K562 (cell line): ENCODE measurements around the gene ZNF488. TPM values are rescaled to one million over a fixed set of nuclear protein-coding genes. Genes with fewer than 3 reads are reported as not detected.

Experiments used
- ARID1B ChIP-seq: fragments of 450-650 bp; IDR thresholded peaks from 2 replicates; pipeline ENCODE4 v1.6.1; 2016; ENCODE audit warnings: antibody characterized with exemption, mild to moderate bottlenecking, inconsistent platforms
- CTCF ChIP-seq, 3 experiments: IDR thresholded peaks in 2 of 3; conservative IDR thresholded peaks in 1 of 3; 2 replicates each; pipeline ENCODE4 v1.5.1; 2011 to 2012; ENCODE audit warnings: low read length in 3 of 3, mild to moderate bottlenecking in 3 of 3, control low read depth in 2 of 3, improper control_type of control experiment in 1 of 3, inconsistent platforms in 1 of 3, low read depth in 1 of 3, mixed read lengths in 1 of 3, moderate library complexity in 1 of 3; ENCODE audit not compliant: insufficient read depth in 2 of 3
- FOXK1 ChIP-seq: sonication (generic); formaldehyde crosslinking; IDR thresholded peaks from 2 replicates; pipeline ENCODE4 v1.8.0; 2022; ENCODE audit warnings: missing genetic modification reagents, mild to moderate bottlenecking, borderline replicate concordance
- MED1 ChIP-seq: sonication (generic); formaldehyde crosslinking; IDR thresholded peaks from 2 replicates; pipeline ENCODE4 v1.8.1; 2023; ENCODE audit warnings: missing genetic modification reagents, borderline replicate concordance
- MXI1 ChIP-seq: IDR thresholded peaks from 2 replicates; pipeline ENCODE4 v1.6.1; 2011; ENCODE audit warnings: low read depth, mild to moderate bottlenecking, improper control_type of control experiment, low read length
- NELFE ChIP-seq: IDR thresholded peaks from 2 replicates; pipeline ENCODE4 v1.6.1; 2011; ENCODE audit warnings: mild to moderate bottlenecking; ENCODE audit not compliant: insufficient read depth, insufficient read length
- NFRKB ChIP-seq: fragments of 450-650 bp; IDR thresholded peaks from 2 replicates; pipeline ENCODE4 v1.6.1; 2016; ENCODE audit warnings: low read depth
- PCBP1 ChIP-seq: fragments of 200-400 bp; formaldehyde crosslinking; IDR thresholded peaks from 2 replicates; pipeline ENCODE4 v1.6.1; 2018; ENCODE audit warnings: mild to moderate bottlenecking, low read depth, low read length; ENCODE audit not compliant: poor library complexity, severe bottlenecking
- POLR2B ChIP-seq: fragments of 450-650 bp; IDR thresholded peaks from 2 replicates; pipeline ENCODE4 v1.6.1; 2018; ENCODE audit warnings: low read depth; ENCODE audit not compliant: partially characterized antibody
- PTBP1 ChIP-seq: fragments of 200-400 bp; formaldehyde crosslinking; IDR thresholded peaks from 2 replicates; pipeline ENCODE4 v1.6.1; 2017; ENCODE audit warnings: low read depth, low read length
- RFX5 ChIP-seq: IDR thresholded peaks from 2 replicates; pipeline ENCODE4 v1.6.1; 2011; ENCODE audit warnings: low read depth, mild to moderate bottlenecking, improper control_type of control experiment, low read length
- SMARCC2 ChIP-seq: fragments of 450-650 bp; IDR thresholded peaks from 2 replicates; pipeline ENCODE4 v1.6.1; 2017; ENCODE audit warnings: antibody characterized with exemption, moderate library complexity, mild to moderate bottlenecking, low read depth
- SRSF9 ChIP-seq: fragments of 200-400 bp; formaldehyde crosslinking; IDR thresholded peaks from 2 replicates; pipeline ENCODE4 v1.6.1; 2017; ENCODE audit warnings: low read depth, low read length, borderline replicate concordance
- YBX1 ChIP-seq: fragments of 450-650 bp; IDR thresholded peaks from 2 replicates; pipeline ENCODE4 v1.7.1; 2016; ENCODE audit warnings: mild to moderate bottlenecking
- ZNF12 ChIP-seq: sonication (generic); formaldehyde crosslinking; IDR thresholded peaks from 2 replicates; pipeline ENCODE4 v1.4.0; 2020; ENCODE audit warnings: mild to moderate bottlenecking, missing genetic modification reagents
- ZNF174 ChIP-seq: fragments of 250-450 bp; sonication (Bioruptor Pico); IDR thresholded peaks from 2 replicates; pipeline ENCODE4 v1.4.0; 2020; ENCODE audit warnings: mild to moderate bottlenecking
- ZNF655 ChIP-seq: fragments of 250-450 bp; sonication (Bioruptor Pico); IDR thresholded peaks from 2 replicates; pipeline ENCODE4 v1.5.0; 2021
- ZNF699 ChIP-seq: fragments of 250-450 bp; sonication (Bioruptor Pico); IDR thresholded peaks from 2 replicates; pipeline ENCODE4 v1.8.0; 2021; ENCODE audit warnings: mild to moderate bottlenecking, moderate library complexity; ENCODE audit not compliant: insufficient replicate concordance
- polyA plus RNA-seq, 8 experiments: library from polyadenylated mRNA; depleted of rRNA in 4 of 8; stranded (reverse) in 5 of 8; unstranded in 3 of 8; fragments of >200 nt; fragmentation: Nextera tagmentation in 2 of 8; fragmentation: Illumina TruSeq in 1 of 8; extraction: Ambion mirVana in 2 of 8; extraction: Trizol in 1 of 8; gene quantifications; 2 replicates each; pipeline versions ENCODE4 v1.2.1 to v1.2.3, GENCODE V29; 2011 to 2014; ENCODE audit warnings: inconsistent platforms in 1 of 8, missing spikeins in 1 of 8
- total RNA-seq, 7 experiments: library from RNA; depleted of rRNA in 6 of 7; stranded (reverse); fragments of >200 nt in 6 of 7; fragmentation: Illumina TruSeq in 2 of 7; extraction: Trizol in 2 of 7; gene quantifications; 2 replicates each; pipeline versions ENCODE4 v1.2.1 to v1.2.3, GENCODE V29; 2011 to 2021; ENCODE audit warnings: low replicate concordance in 1 of 7
- TF ChIP-seq, protein P1 (sequence below): fragments of 200-800 bp; sonication (Bioruptor generic); IDR thresholded peaks from 2 replicates; pipeline ENCODE4 v1.6.1; 2017; ENCODE audit warnings: missing genetic modification characterization, missing compliant biosample characterization
- TF ChIP-seq, protein P2 (sequence below): conservative IDR thresholded peaks from 2 replicates; pipeline ENCODE4 v1.6.1; 2011; ENCODE audit warnings: low read depth, mild to moderate bottlenecking, low read length; ENCODE audit not compliant: control insufficient read depth
- TF ChIP-seq, protein P3 (sequence below): fragments of 450-650 bp; formaldehyde crosslinking; IDR thresholded peaks from 2 replicates; pipeline ENCODE4 v1.4.0; 2020; ENCODE audit warnings: mild to moderate bottlenecking, moderate library complexity

ZNF488 gene
- total and polyA plus RNA-seq, 9 of the 15 experiments (the other 6 are each of a cell fraction or from before 2014, with no cell fraction given) = 0.03 to 0.09 (median 0.05) TPM; not detected in 3

GRCh38 chr10:47406870-47407691 lies 23.0 kb upstream of the ZNF488 start (continued):
- no peak for TF ChIP-seq NELFE
- TF ChIP-seq, protein P1, sequence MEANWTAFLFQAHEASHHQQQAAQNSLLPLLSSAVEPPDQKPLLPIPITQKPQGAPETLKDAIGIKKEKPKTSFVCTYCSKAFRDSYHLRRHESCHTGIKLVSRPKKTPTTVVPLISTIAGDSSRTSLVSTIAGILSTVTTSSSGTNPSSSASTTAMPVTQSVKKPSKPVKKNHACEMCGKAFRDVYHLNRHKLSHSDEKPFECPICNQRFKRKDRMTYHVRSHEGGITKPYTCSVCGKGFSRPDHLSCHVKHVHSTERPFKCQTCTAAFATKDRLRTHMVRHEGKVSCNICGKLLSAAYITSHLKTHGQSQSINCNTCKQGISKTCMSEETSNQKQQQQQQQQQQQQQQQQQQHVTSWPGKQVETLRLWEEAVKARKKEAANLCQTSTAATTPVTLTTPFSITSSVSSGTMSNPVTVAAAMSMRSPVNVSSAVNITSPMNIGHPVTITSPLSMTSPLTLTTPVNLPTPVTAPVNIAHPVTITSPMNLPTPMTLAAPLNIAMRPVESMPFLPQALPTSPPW = peak; percentile 72
- TF ChIP-seq NFRKB = no peak
- TF ChIP-seq PTBP1 = no peak
- no peak; the same call in none of the 2 replicates for TF ChIP-seq SMARCC2
- TF ChIP-seq, protein P2, sequence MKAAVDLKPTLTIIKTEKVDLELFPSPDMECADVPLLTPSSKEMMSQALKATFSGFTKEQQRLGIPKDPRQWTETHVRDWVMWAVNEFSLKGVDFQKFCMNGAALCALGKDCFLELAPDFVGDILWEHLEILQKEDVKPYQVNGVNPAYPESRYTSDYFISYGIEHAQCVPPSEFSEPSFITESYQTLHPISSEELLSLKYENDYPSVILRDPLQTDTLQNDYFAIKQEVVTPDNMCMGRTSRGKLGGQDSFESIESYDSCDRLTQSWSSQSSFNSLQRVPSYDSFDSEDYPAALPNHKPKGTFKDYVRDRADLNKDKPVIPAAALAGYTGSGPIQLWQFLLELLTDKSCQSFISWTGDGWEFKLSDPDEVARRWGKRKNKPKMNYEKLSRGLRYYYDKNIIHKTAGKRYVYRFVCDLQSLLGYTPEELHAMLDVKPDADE = no peak
- no peak for TF ChIP-seq FOXK1 (CRISPR knock-in tag)
- TF ChIP-seq MXI1 = no peak
- TF ChIP-seq POLR2B = no peak
- TF ChIP-seq ZNF12 (CRISPR knock-in tag) = no peak
- peak; percentile 77 for TF ChIP-seq ARID1B
- TF ChIP-seq ZNF699 (CRISPR knock-in tag) = no peak
- TF ChIP-seq, protein P3, sequence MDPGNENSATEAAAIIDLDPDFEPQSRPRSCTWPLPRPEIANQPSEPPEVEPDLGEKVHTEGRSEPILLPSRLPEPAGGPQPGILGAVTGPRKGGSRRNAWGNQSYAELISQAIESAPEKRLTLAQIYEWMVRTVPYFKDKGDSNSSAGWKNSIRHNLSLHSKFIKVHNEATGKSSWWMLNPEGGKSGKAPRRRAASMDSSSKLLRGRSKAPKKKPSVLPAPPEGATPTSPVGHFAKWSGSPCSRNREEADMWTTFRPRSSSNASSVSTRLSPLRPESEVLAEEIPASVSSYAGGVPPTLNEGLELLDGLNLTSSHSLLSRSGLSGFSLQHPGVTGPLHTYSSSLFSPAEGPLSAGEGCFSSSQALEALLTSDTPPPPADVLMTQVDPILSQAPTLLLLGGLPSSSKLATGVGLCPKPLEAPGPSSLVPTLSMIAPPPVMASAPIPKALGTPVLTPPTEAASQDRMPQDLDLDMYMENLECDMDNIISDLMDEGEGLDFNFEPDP (CRISPR knock-in tag) = no peak
- no peak for TF ChIP-seq ZNF655 (CRISPR knock-in tag)
- TF ChIP-seq PCBP1 = no peak
- TF ChIP-seq RFX5 = no peak
- TF ChIP-seq MED1 (CRISPR knock-in tag) = no peak
- TF ChIP-seq YBX1 = no peak
- peak; percentile 15 to 37 (median 16); a peak in 3 of 6 replicates for TF ChIP-seq CTCF (IDR thresholded peaks at IDR 0.05 in 2 of 3, conservative IDR thresholded peaks at IDR 0.05 in 1 of 3; ENCODE audit: insufficient read depth in 2 of 3, low read depth in 1 of 3, low read length in 3 of 3)
- TF ChIP-seq SRSF9 = no peak
- no peak for TF ChIP-seq ZNF174
